Right lobe of liver (tissue), 6 donors: ENCODE data around the gene MSGN1. TPM values are rescaled to one million over a fixed set of nuclear protein-coding genes. Genes with fewer than 3 reads are reported as not detected.

Experiments used
- ATAC-seq, 4 donors: fragments of 200-7000 bp; cut with Tn5 transposase; one replicate each; pipeline ENCODE4 v1.9.1; 2020; ENCODE audit warnings: mild to moderate bottlenecking in 4 of 4, moderate library complexity in 4 of 4
- DNase-seq, 3 donors: peaks; one replicate each; pipeline ENCODE4 v3.0.0-alpha.2; 2020
- H3K27ac ChIP-seq, 3 donors: fragments of 200-600 bp; one replicate each; pipeline ENCODE4 v1.8.0; 2022
- H3K27me3 ChIP-seq, 2 donors: fragments of 200-600 bp; one replicate each; pipeline ENCODE4 v1.8.0; 2022
- H3K36me3 ChIP-seq, 4 donors: fragments of 200-600 bp; sonication (generic) in 1 of 4; one replicate each; pipeline versions ENCODE4 v1.5.1 to v1.8.0; 2017 to 2022; ENCODE audit warnings: control low read depth in 1 of 4
- H3K4me1 ChIP-seq, 4 donors: fragments of 200-600 bp; sonication (generic) in 1 of 4; one replicate each; pipeline versions ENCODE4 v1.5.1 to v1.8.0; 2017 to 2022; ENCODE audit warnings: control low read depth in 1 of 4
- H3K4me3 ChIP-seq, 3 donors: fragments of 200-600 bp; one replicate each; pipeline ENCODE4 v1.8.0; 2022
- H3K9me3 ChIP-seq, 4 donors: fragments of 200-600 bp; sonication (generic) in 1 of 4; one replicate each; pipeline versions ENCODE4 v1.5.1 to v1.8.0; 2017 to 2022; ENCODE audit warnings: control low read depth in 1 of 4
- POLR2A ChIP-seq: fragments of 450-650 bp; IDR thresholded peaks from one replicate; pipeline ENCODE4 v1.6.1; 2017; ENCODE audit warnings: antibody characterized with exemption, mild to moderate bottlenecking
- WGBS: methylation state at CpG from one replicate; pipeline ENCODE4 v1.1.6; 2018; ENCODE audit warnings: low coverage, low lambda C conversion rate; ENCODE audit not compliant: insufficient coverage; ENCODE audit errors: missing lambda C conversion rate; 5-methylcytosine and 5-hydroxymethylcytosine counted together
- intact Hi-C, 2 donors: fragments of 100-400 bp; cut with DNase I; formaldehyde crosslinking; loops; one replicate each; pipeline versions ENCODE4 v1.11.2 to v1.14.1; 2022
- total RNA-seq, 6 experiments: library from RNA; depleted of rRNA in 2 of 6; stranded (reverse); fragments of >200 nt in 2 of 6; fragmentation: NEBNext Ultra II Directional in 3 of 6; extraction: Animal tissue kit (Norgen Biotek cat#: 25700) in 3 of 6; gene quantifications; one replicate each; pipeline versions ENCODE4 v1.1.0 to v1.2.4, GENCODE V29; 2016 to 2023
- TF ChIP-seq, protein P1 (sequence below), 4 donors: fragments of 200-600 bp in 3 of 4; fragments of 450-650 bp in 1 of 4; IDR thresholded peaks; one replicate each; pipeline versions ENCODE4 v1.5.1 to v1.8.0; 2016 to 2022; ENCODE audit warnings: antibody characterized with exemption in 4 of 4, mild to moderate bottlenecking in 2 of 4
- donor health status: DM: no; HTN: yes; CAD: no.
- donor health status: DM: no; HTN: no; CAD: no.
- donor health status: DM: no; HTN: no; CAD: no.
- donor health status: DM: no; HTN: yes; CAD: no.
- donor health status: DM: no; HTN: yes; CAD: no.

MSGN1 gene
- total RNA-seq, 6 experiments from 2014 or later: not detected

GRCh38 chr2:17847236-17847635 is 31.0 kb downstream of the MSGN1 start:
- H3K27ac ChIP-seq: no peak overlapping the region
- H3K4me1 ChIP-seq: no peaks in the 10 kb centered on the region
- intact Hi-C loops: loop anchor here in 1 of 2 donors (10.0 kb wide), 2 partner anchors 122 to 528 kb away; no protein-coding TSS in a partner anchor
- H3K9me3 ChIP-seq: no peaks in the 10 kb centered on the region
- H3K27me3 ChIP-seq: no peaks in the 10 kb centered on the region
- H3K36me3 ChIP-seq: no peaks in the 10 kb centered on the region
- no peak for DNase-seq
- 78% methylated on average over 1 of the region's 2 CpGs for WGBS
- TF ChIP-seq POLR2A: no peak
- TF ChIP-seq, protein P1, sequence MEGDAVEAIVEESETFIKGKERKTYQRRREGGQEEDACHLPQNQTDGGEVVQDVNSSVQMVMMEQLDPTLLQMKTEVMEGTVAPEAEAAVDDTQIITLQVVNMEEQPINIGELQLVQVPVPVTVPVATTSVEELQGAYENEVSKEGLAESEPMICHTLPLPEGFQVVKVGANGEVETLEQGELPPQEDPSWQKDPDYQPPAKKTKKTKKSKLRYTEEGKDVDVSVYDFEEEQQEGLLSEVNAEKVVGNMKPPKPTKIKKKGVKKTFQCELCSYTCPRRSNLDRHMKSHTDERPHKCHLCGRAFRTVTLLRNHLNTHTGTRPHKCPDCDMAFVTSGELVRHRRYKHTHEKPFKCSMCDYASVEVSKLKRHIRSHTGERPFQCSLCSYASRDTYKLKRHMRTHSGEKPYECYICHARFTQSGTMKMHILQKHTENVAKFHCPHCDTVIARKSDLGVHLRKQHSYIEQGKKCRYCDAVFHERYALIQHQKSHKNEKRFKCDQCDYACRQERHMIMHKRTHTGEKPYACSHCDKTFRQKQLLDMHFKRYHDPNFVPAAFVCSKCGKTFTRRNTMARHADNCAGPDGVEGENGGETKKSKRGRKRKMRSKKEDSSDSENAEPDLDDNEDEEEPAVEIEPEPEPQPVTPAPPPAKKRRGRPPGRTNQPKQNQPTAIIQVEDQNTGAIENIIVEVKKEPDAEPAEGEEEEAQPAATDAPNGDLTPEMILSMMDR (IDR thresholded peaks at IDR 0.05): no peak
- ATAC-seq: no peak
- no peak overlapping the region for H3K4me3 ChIP-seq

- 75% methylated on average over 2 of the region's 5 CpGs for WGBS
- Histone ChIP-seq H3K9me3 (no peaks in the 10 kb centered on the region), H3K27ac (no peak overlapping the region), H3K4me3 (no peak overlapping the region), H3K27me3 (no peaks in the 10 kb centered on the region), H3K4me1 (no peaks in the 10 kb centered on the region), H3K36me3 (no peaks in the 10 kb centered on the region)
- intact Hi-C loops: loop anchor here in 1 of 2 donors (10.0 kb wide), 2 partner anchors 124 to 526 kb away; no protein-coding TSS in a partner anchor
- no peak for ATAC-seq
- no peak for DNase-seq
- no peak for TF ChIP-seq POLR2A
- TF ChIP-seq, protein P1 (IDR thresholded peaks at IDR 0.05): no peak
Observed at GRCh38 chr2:17849275-17849674, 33.0 kb downstream of the MSGN1 start.

DNA sequence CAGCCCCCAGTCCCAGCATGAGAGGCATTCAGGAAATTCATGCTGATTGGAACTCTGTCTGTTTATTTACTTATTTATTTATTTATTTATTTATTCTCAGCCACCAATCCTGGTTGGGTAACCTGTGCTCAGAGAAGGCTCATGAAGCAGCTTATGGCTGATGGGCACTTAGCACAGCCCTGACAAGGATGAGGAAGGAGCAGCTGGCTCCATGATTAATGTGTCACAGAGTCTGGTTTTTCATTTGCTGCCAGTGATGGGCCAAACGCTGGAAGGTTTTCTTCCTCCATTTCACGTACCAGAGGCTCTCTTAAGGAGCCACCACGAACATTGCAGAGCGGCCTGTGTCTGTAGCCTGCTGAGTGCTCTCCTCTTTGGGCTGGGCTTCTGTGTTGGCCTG is 33.9 kb downstream of the MSGN1 start:
- 77% methylated on average over 4 of the region's 4 CpGs for WGBS
- Histone ChIP-seq H3K4me3 (no peak overlapping the region), H3K9me3 (no peaks in the 10 kb centered on the region), H3K36me3 (no peaks in the 10 kb centered on the region), H3K27me3 (no peaks in the 10 kb centered on the region), H3K27ac (no peak overlapping the region), H3K4me1 (no peaks in the 10 kb centered on the region)
- DNase-seq (no peak), ATAC-seq (no peak)
- intact Hi-C loops: no loop called here
- no peak for TF ChIP-seq POLR2A
- TF ChIP-seq, protein P1 (IDR thresholded peaks at IDR 0.05): no peak

GRCh38 chr2:17851731-17852585 is 35.7 kb downstream of the MSGN1 start:
- Histone ChIP-seq H3K36me3 (no peaks in the 10 kb centered on the region), H3K27ac (no peak overlapping the region), H3K9me3 (no peaks in the 10 kb centered on the region), H3K4me3 (no peak overlapping the region), H3K27me3 (no peaks in the 10 kb centered on the region), H3K4me1 (no peaks in the 10 kb centered on the region)
- intact Hi-C loops: no loop called here
- peak in 2 of 3 donors; percentile 44 to 56 for DNase-seq
- no peak for TF ChIP-seq POLR2A
- TF ChIP-seq, protein P1 (IDR thresholded peaks at IDR 0.05): peak; percentile 85 to 91 (median 86)
- 13% methylated on average over 5 of the region's 9 CpGs for WGBS
- peak; percentile 88 to 95 (median 90) for ATAC-seq
